ENCODE results near the gene PCED1B.
"Not testable (repeated sequence)": the region's sequence is repeated elsewhere in the genome, so short reads cannot be mapped to it uniquely, and the experiment has no call there.

The PCED1B gene

GRCh38 chr12:47117305-47117704 is 37.9 kb downstream of the PCED1B start:
- DNase-seq (ENCODE audit: low read depth in 1 of 2, low spot score in 1 of 2) = not testable (repeated sequence)

- DNase-seq (ENCODE audit: low read depth in 1 of 2, low spot score in 1 of 2) = no peak
Measured at GRCh38 chr12:47120736-47121135, 41.3 kb downstream of the PCED1B start.

- no peak for DNase-seq (ENCODE audit: low read depth in 1 of 2, low spot score in 1 of 2)
Measured at GRCh38 chr12:47121146-47121545, 41.7 kb downstream of the PCED1B start.

- DNase-seq (ENCODE audit: low read depth in 1 of 2, low spot score in 1 of 2) = no peak
Measured at GRCh38 chr12:47122602-47123001, 43.2 kb downstream of the PCED1B start.

GRCh38 chr12:47123730-47124129 is 44.3 kb downstream of the PCED1B start:
- DNase-seq (ENCODE audit: low read depth in 1 of 2, low spot score in 1 of 2) = no peak

- DNase-seq (ENCODE audit: low read depth in 1 of 2, low spot score in 1 of 2) = no peak
Measured at GRCh38 chr12:47124451-47124850, 45.0 kb downstream of the PCED1B start.

GRCh38 chr12:47126246-47126645 is 46.8 kb downstream of the PCED1B start:
- DNase-seq (ENCODE audit: low read depth in 1 of 2, low spot score in 1 of 2) = no peak

- no peak for DNase-seq (ENCODE audit: low read depth in 1 of 2, low spot score in 1 of 2)
Measured at GRCh38 chr12:47131011-47131410, 51.6 kb downstream of the PCED1B start.

GRCh38 chr12:47134005-47134404 is 54.6 kb downstream of the PCED1B start:
- DNase-seq (ENCODE audit: low read depth in 1 of 2, low spot score in 1 of 2) = no peak

GRCh38 chr12:47135578-47135977 is 56.2 kb downstream of the PCED1B start:
- no peak for DNase-seq (ENCODE audit: low read depth in 1 of 2, low spot score in 1 of 2)

- no peak for DNase-seq (ENCODE audit: low read depth in 1 of 2, low spot score in 1 of 2)
Measured at GRCh38 chr12:47139000-47139681, 59.7 kb downstream of the PCED1B start.

GRCh38 chr12:47141459-47141858 is 62.0 kb downstream of the PCED1B start:
- no peak for DNase-seq (ENCODE audit: low read depth in 1 of 2, low spot score in 1 of 2)

- DNase-seq (ENCODE audit: low read depth in 1 of 2, low spot score in 1 of 2) = no peak
Measured at GRCh38 chr12:47144769-47145168, 65.3 kb downstream of the PCED1B start.

GRCh38 chr12:47145188-47145587 is 65.8 kb downstream of the PCED1B start:
- DNase-seq (ENCODE audit: low read depth in 1 of 2, low spot score in 1 of 2) = no peak

- no peak for DNase-seq (ENCODE audit: low read depth in 1 of 2, low spot score in 1 of 2)
Measured at GRCh38 chr12:47147739-47148138, 68.3 kb downstream of the PCED1B start.

GRCh38 chr12:47149146-47149545 is 69.7 kb downstream of the PCED1B start:
- DNase-seq (ENCODE audit: low read depth in 1 of 2, low spot score in 1 of 2) = no peak

- no peak for DNase-seq (ENCODE audit: low read depth in 1 of 2, low spot score in 1 of 2)
Measured at GRCh38 chr12:47152095-47152494, 72.7 kb downstream of the PCED1B start.

GRCh38 chr12:47155457-47156166 is 76.2 kb downstream of the PCED1B start:
- no peak for DNase-seq (ENCODE audit: low read depth in 1 of 2, low spot score in 1 of 2)

- DNase-seq (ENCODE audit: low read depth in 1 of 2, low spot score in 1 of 2) = no peak
Measured at GRCh38 chr12:47156167-47156736, 76.8 kb downstream of the PCED1B start.

GRCh38 chr12:47158792-47159191 is 79.4 kb downstream of the PCED1B start:
- DNase-seq (ENCODE audit: low read depth in 1 of 2, low spot score in 1 of 2) = no peak

GRCh38 chr12:47159348-47159747 is 79.9 kb downstream of the PCED1B start:
- DNase-seq (ENCODE audit: low read depth in 1 of 2, low spot score in 1 of 2) = no peak

Measured in activated T-helper 1 cell treated with anti-CD3 and anti-CD28 coated beads, Interleukin-2, amount 50 U/mL, for 16 hours (primary cell).